GM21360 (cell line): Measurements from ENCODE around the gene ZNF668.

ENCODE experiments used
- ATAC-seq: cut with Tn5 transposase; IDR thresholded peaks from one replicate; pipeline ENCODE4 v1.9.1; 2021; ENCODE audit warnings: mild to moderate bottlenecking, moderate library complexity; ENCODE audit not compliant: unreplicated experiment

The ZNF668 gene

GRCh38 chr16:31081428-31082351 is 7.7 kb upstream of the ZNF668 start:
- ATAC-seq = no peak

GRCh38 chr16:31080756-31081419 is 6.8 kb upstream of the ZNF668 start:
- ATAC-seq = no peak

GRCh38 chr16:31080035-31080629 is 6.1 kb upstream of the ZNF668 start:
- ATAC-seq = no peak

GRCh38 chr16:31079342-31079944 is 5.4 kb upstream of the ZNF668 start:
- no peak for ATAC-seq

- no peak for ATAC-seq
Measured at GRCh38 chr16:31078597-31079341, 4.7 kb upstream of the ZNF668 start.

- ATAC-seq = no peak
Measured at GRCh38 chr16:31077592-31078396, 3.8 kb upstream of the ZNF668 start.

- no peak for ATAC-seq
Measured at GRCh38 chr16:31077024-31077423, 3.0 kb upstream of the ZNF668 start.

- ATAC-seq = no peak
Measured at GRCh38 chr16:31076319-31076718, 2.3 kb upstream of the ZNF668 start.

GRCh38 chr16:31074814-31075183 is 759 bp upstream of the ZNF668 start:
- ATAC-seq = no peak

GRCh38 chr16:31073142-31073969 is 684 bp downstream of the ZNF668 start:
- peak; percentile 37 for ATAC-seq

- no peak for ATAC-seq
Measured at GRCh38 chr16:31072540-31073141, 1.4 kb downstream of the ZNF668 start.

- no peak for ATAC-seq
Measured at GRCh38 chr16:31071861-31072260, 2.2 kb downstream of the ZNF668 start.

- ATAC-seq = no peak
Measured at GRCh38 chr16:31067342-31067741, 6.7 kb downstream of the ZNF668 start.

- ATAC-seq = no peak
Measured at GRCh38 chr16:31064882-31065461, 9.1 kb downstream of the ZNF668 start.

- no peak for ATAC-seq
Measured at GRCh38 chr16:31063843-31064611, 10.0 kb downstream of the ZNF668 start.

- no peak for ATAC-seq
Measured at GRCh38 chr16:31063495-31063842, 10.6 kb downstream of the ZNF668 start.

GRCh38 chr16:31061813-31062440 is 12.1 kb downstream of the ZNF668 start:
- ATAC-seq = no peak
